H1 (cell line): ENCODE data around the gene BIK. TPM values are rescaled to one million over a fixed set of nuclear protein-coding genes. Genes with fewer than 3 reads are reported as not detected.

Experiments
- CTCF ChIA-PET: fragments of 300-600 bp; sonication (Branson Sonifier 250); formaldehyde crosslinking; loops from one replicate; lab custom pipeline; 2021; ENCODE audit not compliant: partially characterized antibody; lab: Charles Lee
- POLR2A ChIA-PET: fragments of 300-600 bp; sonication (Branson Sonifier 250); formaldehyde crosslinking; loops from one replicate; lab custom pipeline; 2021; ENCODE audit warnings: inconsistent platforms; ENCODE audit not compliant: partially characterized antibody; lab: Charles Lee
- DNase-seq, 2 experiments: peaks; one replicate each; pipeline versions ENCODE4 v3.0.0 to v3.0.0-alpha.2; 2010 to 2022; ENCODE audit warnings: low spot score in 2 of 2, low read depth in 1 of 2, mixed read lengths in 1 of 2
- FAIRE-seq: peaks from 2 replicates; lab custom pipeline; 2011; peaks lifted over from hg19 to GRCh38; lab: Jason Lieb, UNC
- H2AFZ ChIP-seq: 2 replicates; pipeline ENCODE4 v1.8.1; 2012; ENCODE audit warnings: low read length, inconsistent platforms
- H2AK5ac ChIP-seq: 2 replicates; pipeline ENCODE4 v1.6.1; 2013; ENCODE audit warnings: low read depth, low read length
- H2BK120ac ChIP-seq: replicated peaks from 2 replicates; pipeline ENCODE3; 2013; ENCODE audit warnings: low read depth, low read length, inconsistent platforms
- H2BK12ac ChIP-seq: 2 replicates; pipeline ENCODE4 v1.6.1; 2013; ENCODE audit warnings: low read depth, low read length
- H2BK15ac ChIP-seq: 2 replicates; pipeline ENCODE4 v1.6.1; 2013; ENCODE audit warnings: low read length
- H2BK20ac ChIP-seq: 2 replicates; pipeline ENCODE4 v1.6.1; 2013; ENCODE audit warnings: low read length
- H2BK5ac ChIP-seq: 2 replicates; pipeline ENCODE4 v1.6.1; 2013; ENCODE audit warnings: low read depth, low read length
- H3K14ac ChIP-seq: 2 replicates; pipeline ENCODE4 v1.6.1; 2013; ENCODE audit warnings: inconsistent platforms; ENCODE audit not compliant: insufficient read length
- H3K18ac ChIP-seq: 2 replicates; pipeline ENCODE4 v1.6.1; 2013; ENCODE audit warnings: low read length; ENCODE audit errors: extremely low read depth
- H3K23ac ChIP-seq: 2 replicates; pipeline ENCODE4 v1.6.1; 2013; ENCODE audit warnings: inconsistent platforms; ENCODE audit not compliant: insufficient read length
- H3K23me2 ChIP-seq: 2 replicates; pipeline ENCODE4 v1.6.1; 2013; ENCODE audit warnings: low read depth, low read length
- H3K27ac ChIP-seq: 2 replicates; pipeline ENCODE4 v1.6.1; 2011; ENCODE audit warnings: low read depth, low read length, inconsistent platforms
- H3K27me3 ChIP-seq, 4 experiments: replicated peaks in 1 of 4; 1 replicate in 1 of 4; 2 replicates in 3 of 4; pipeline versions ENCODE4 v1.6.1 to v1.8.1; 2011 to 2013; ENCODE audit warnings: low read length in 3 of 4, mild to moderate bottlenecking in 3 of 4, inconsistent platforms in 2 of 4, mixed read lengths in 2 of 4, moderate library complexity in 1 of 4; ENCODE audit not compliant: control insufficient read depth in 3 of 4, insufficient read depth in 3 of 4; ENCODE audit errors: extremely low read depth in 1 of 4
- H3K36me3 ChIP-seq, 4 experiments: 2 replicates each; pipeline versions ENCODE4 v1.6.1 to v1.8.1; 2011 to 2013; ENCODE audit warnings: mild to moderate bottlenecking in 4 of 4, low read length in 3 of 4, moderate library complexity in 2 of 4, control low read depth in 1 of 4, inconsistent platforms in 1 of 4; ENCODE audit not compliant: insufficient read depth in 4 of 4, control insufficient read depth in 2 of 4
- H3K4ac ChIP-seq: replicated peaks from 2 replicates; pipeline ENCODE3; 2013; ENCODE audit warnings: low read length, low read depth, mixed read lengths, inconsistent platforms; ENCODE audit not compliant: insufficient read length
- H3K4me1 ChIP-seq, 4 experiments: replicated peaks in 1 of 4; 1 replicate in 1 of 4; 2 replicates in 3 of 4; pipeline versions ENCODE4 v1.6.1 to v1.8.1; 2011 to 2013; ENCODE audit warnings: low read length in 3 of 4, inconsistent platforms in 2 of 4, mixed read lengths in 1 of 4; ENCODE audit not compliant: insufficient read depth in 4 of 4, control insufficient read depth in 3 of 4
- H3K4me2 ChIP-seq, 2 experiments: 2 replicates each; pipeline versions ENCODE4 v1.6.1 to v1.8.1; 2011 to 2013; ENCODE audit warnings: low read depth in 2 of 2, low read length in 2 of 2, control low read depth in 1 of 2, inconsistent platforms in 1 of 2, mild to moderate bottlenecking in 1 of 2; ENCODE audit not compliant: insufficient read depth in 1 of 2
- H3K4me3 ChIP-seq, 4 experiments: fragments of 200-600, 300-600 bp in 1 of 4; sonication (generic), shearing (Covaris generic), sonication (Bioruptor Twin) in 1 of 4; 2 replicates each; pipeline versions ENCODE4 v1.5.1 to v1.8.1; 2011 to 2016; ENCODE audit warnings: low read length in 4 of 4, low read depth in 3 of 4, control low read depth in 2 of 4, inconsistent platforms in 2 of 4, mild to moderate bottlenecking in 2 of 4, mixed read lengths in 1 of 4, moderate library complexity in 1 of 4; ENCODE audit not compliant: insufficient read depth in 2 of 4; ENCODE audit errors: extremely low read depth in 1 of 4
- H3K56ac ChIP-seq: replicated peaks from 2 replicates; pipeline ENCODE3; 2013; ENCODE audit warnings: low read depth, mild to moderate bottlenecking, mixed read lengths, low read length, inconsistent platforms; ENCODE audit not compliant: insufficient read length
- H3K79me1 ChIP-seq: 2 replicates; pipeline ENCODE4 v1.6.1; 2013; ENCODE audit warnings: low read depth, low read length, control low read depth
- H3K79me2 ChIP-seq, 2 experiments: 2 replicates each; pipeline versions ENCODE4 v1.6.1 to v1.8.1; 2012 to 2013; ENCODE audit warnings: low read length in 2 of 2, mild to moderate bottlenecking in 2 of 2, inconsistent platforms in 1 of 2; ENCODE audit not compliant: insufficient read depth in 2 of 2, control insufficient read depth in 1 of 2
- H3K9ac ChIP-seq, 4 experiments: replicated peaks in 1 of 4; 1 replicate in 1 of 4; 2 replicates in 3 of 4; pipeline versions ENCODE4 v1.6.1 to v1.8.1; 2011 to 2013; ENCODE audit warnings: low read depth in 3 of 4, low read length in 3 of 4, control low read depth in 2 of 4, mild to moderate bottlenecking in 2 of 4, moderate library complexity in 2 of 4, inconsistent platforms in 1 of 4; ENCODE audit errors: extremely low read depth in 1 of 4
- H3K9me3 ChIP-seq, 2 experiments: 2 replicates each; pipeline versions ENCODE4 v1.6.1 to v1.8.1; 2012 to 2013; ENCODE audit warnings: mild to moderate bottlenecking in 2 of 2, moderate library complexity in 2 of 2, control low read depth in 1 of 2, inconsistent platforms in 1 of 2, low read depth in 1 of 2, low read length in 1 of 2, mixed read lengths in 1 of 2; ENCODE audit not compliant: insufficient read depth in 2 of 2
- H4K20me1 ChIP-seq, 2 experiments: replicated peaks in 1 of 2; 2 replicates each; pipeline versions ENCODE3 to v1.8.1; 2011 to 2013; ENCODE audit warnings: inconsistent platforms in 2 of 2, low read length in 2 of 2, mild to moderate bottlenecking in 1 of 2; ENCODE audit not compliant: insufficient read depth in 2 of 2, control insufficient read depth in 1 of 2
- H4K5ac ChIP-seq: 2 replicates; pipeline ENCODE4 v1.6.1; 2013; ENCODE audit warnings: low read length, low read depth, mixed read lengths, inconsistent platforms; ENCODE audit not compliant: insufficient read length
- H4K8ac ChIP-seq: 2 replicates; pipeline ENCODE4 v1.8.0; 2013; ENCODE audit warnings: mild to moderate bottlenecking, moderate library complexity, low read length, inconsistent platforms; ENCODE audit not compliant: insufficient read depth; ENCODE audit errors: extremely low read depth
- H4K91ac ChIP-seq: replicated peaks from 2 replicates; pipeline ENCODE3; 2013; ENCODE audit warnings: low read length, mixed read lengths, inconsistent platforms; ENCODE audit not compliant: insufficient read length
- ASH2L ChIP-seq: fragments of 200-600, 300-600 bp; sonication (generic); IDR thresholded peaks from one replicate; pipeline ENCODE4 v1.7.1; 2017; ENCODE audit warnings: low read length
- ATF2 ChIP-seq: IDR thresholded peaks from 2 replicates; pipeline ENCODE4 v1.6.1; 2012; ENCODE audit warnings: low read length, inconsistent platforms
- BACH1 ChIP-seq: IDR thresholded peaks from 2 replicates; pipeline ENCODE4 v1.6.1; 2012; ENCODE audit warnings: low read length, improper control_type of control experiment
- E2F6 ChIP-seq: IDR thresholded peaks from 2 replicates; pipeline ENCODE4 v1.6.1; 2012; ENCODE audit warnings: inconsistent platforms
- HDAC6 ChIP-seq: IDR thresholded peaks from one replicate; pipeline ENCODE4 v1.7.1; 2012; ENCODE audit warnings: low read depth, mild to moderate bottlenecking, inconsistent platforms, low read length, moderate library complexity
- JUN ChIP-seq: IDR thresholded peaks from 2 replicates; pipeline ENCODE4 v1.6.1; 2011; ENCODE audit warnings: low read depth, mild to moderate bottlenecking, improper control_type of control experiment, low read length
- MAX ChIP-seq: IDR thresholded peaks from 2 replicates; pipeline ENCODE4 v1.6.1; 2012; ENCODE audit warnings: inconsistent platforms
- SIRT6 ChIP-seq: IDR thresholded peaks from one replicate; pipeline ENCODE4 v1.7.1; 2012; ENCODE audit warnings: low read length, inconsistent platforms
- SIX5 ChIP-seq: IDR thresholded peaks from 2 replicates; pipeline ENCODE4 v1.6.1; 2011; ENCODE audit warnings: mild to moderate bottlenecking, low read depth, low read length
- SRF ChIP-seq: IDR thresholded peaks from 2 replicates; pipeline ENCODE4 v1.6.1; 2011; ENCODE audit warnings: mild to moderate bottlenecking, low read depth, low read length, moderate library complexity
- whole genome bisulfite sequencing, 2 experiments: shearing (Covaris generic) in 1 of 2; methylation state at CpG; one replicate each; pipeline versions ENCODE4 v1.1.6 to v1.1.7; 2013 to 2015; ENCODE audit warnings: low lambda C conversion rate in 2 of 2, mixed read lengths in 2 of 2, inconsistent platforms in 1 of 2, low coverage in 1 of 2, missing lambda C conversion rate in 1 of 2; ENCODE audit not compliant: insufficient replicate concordance in 2 of 2, insufficient coverage in 1 of 2, insufficient read length in 1 of 2; ENCODE audit errors: extremely low coverage in 1 of 2, missing lambda C conversion rate in 1 of 2; 5-methylcytosine and 5-hydroxymethylcytosine counted together
- polyA plus RNA-seq, 7 experiments: library from polyadenylated mRNA; depleted of rRNA in 3 of 7; stranded (reverse) in 5 of 7; unstranded in 2 of 7; fragments of >200 nt in 5 of 7; fragments of 200-250 nt in 2 of 7; gene quantifications; 1 replicate in 5 of 7; 2 replicates in 1 of 7; 4 replicates in 1 of 7; pipeline versions ENCODE4 v1.2.1 to v1.2.3, GENCODE V29; 2011 to 2013; ENCODE audit warnings: missing spikeins in 2 of 7, mixed read lengths in 2 of 7
- total RNA-seq: library from RNA; stranded (reverse); fragmentation: NEBNext Ultra II Directional; extraction: Animal tissue kit (Norgen Biotek cat#: 25700); gene quantifications from 2 replicates; pipeline ENCODE4 v1.2.1, GENCODE V29; 2021

The BIK gene
- total and polyA plus RNA-seq, 2 of the 8 experiments (the other 6 are each of a cell fraction or from before 2014, with no cell fraction given) = 3.3 to 5.5 TPM

- no peaks in the 10 kb centered on the region for H3K9me3 ChIP-seq
- peaks cover 13% of the 10 kb centered on the region; the same call in 1 of the 2 replicates for H3K23me2 ChIP-seq
- no peak overlapping the region for H3K23ac ChIP-seq
- DNase-seq (peak in 1 of 2 experiments; percentile 70), FAIRE-seq (no peak)
- no peak overlapping the region for H2BK20ac ChIP-seq
- H2BK5ac ChIP-seq = no peak overlapping the region
- peaks cover 10 to 46% (median 40%) of the 10 kb centered on the region in 4 experiments for H3K27me3 ChIP-seq
- H2BK12ac ChIP-seq = no peak overlapping the region
- H4K91ac ChIP-seq = no peak overlapping the region
- POLR2A ChIA-PET = interaction anchor here (0.6 to 1.4 kb wide), 7 partner anchors 8 to 495 kb away, joined by 3 to 4 read pairs (median 3); partner anchors contain the start of genes PACSIN2, POLDIP3 and TTLL12
- no peaks in the 10 kb centered on the region; the same call in 1 of the 2 replicates for H3K79me1 ChIP-seq
- no peak overlapping the region for H2BK15ac ChIP-seq
- no peak overlapping the region for H3K4ac ChIP-seq
- no peak overlapping the region for H4K8ac ChIP-seq
- no peaks in the 10 kb centered on the region for H3K79me2 ChIP-seq
- peak overlapping the region; percentile 91 to 97 for H3K4me2 ChIP-seq
- CTCF ChIA-PET = interaction anchor here (0.6 to 3.1 kb wide), 5 partner anchors 12 to 253 kb away, joined by 3 to 9 read pairs (median 3); partner anchors contain the start of gene ARFGAP3
- peaks cover 0 to 3% (median 1%) of the 10 kb centered on the region in 4 experiments; a peak in 4 of 7 replicates for H3K4me1 ChIP-seq
- no peak overlapping the region; a peak in 3 of 7 replicates for H3K9ac ChIP-seq
- no peak overlapping the region for H3K14ac ChIP-seq
- H3K36me3 ChIP-seq = no peaks in the 10 kb centered on the region
- no peak overlapping the region for H2BK120ac ChIP-seq
- no peak overlapping the region; the same call in 1 of the 2 replicates for H3K18ac ChIP-seq
- H4K20me1 ChIP-seq = peaks cover 3 to 4% of the 10 kb centered on the region in 2 experiments
- WGBS, 2 experiments = 4% methylated on average over 16 of the region's 32 CpGs; no CpG with 5 or more reads in 1 of the 2 experiments
- H2AK5ac ChIP-seq = no peak overlapping the region
- H3K56ac ChIP-seq = no peak overlapping the region
- H4K5ac ChIP-seq = peak overlapping the region; percentile 4
- peak overlapping the region; percentile 56 to 66 (median 60) for H3K4me3 ChIP-seq
- H2AFZ ChIP-seq = no peak overlapping the region
- no peak overlapping the region for H3K27ac ChIP-seq
- no peak for TF ChIP-seq BACH1
- TF ChIP-seq E2F6 = peak; percentile 55; the same call in 1 of the 2 replicates
- TF ChIP-seq SRF = no peak
- peak; percentile 15; the same call in 1 of the 2 replicates for TF ChIP-seq MAX
- 0 out of 2 replicates have a peak, but pooled peaks have one; percentile 10 for TF ChIP-seq ATF2
- no peak for TF ChIP-seq SIRT6
- TF ChIP-seq SIX5 = no peak
- no peak for TF ChIP-seq JUN
- TF ChIP-seq ASH2L = peak; percentile 41
- TF ChIP-seq HDAC6 = no peak
Measured at GRCh38 chr22:43109921-43110443, 568 bp upstream of the BIK start.
